ENCODE measurements around the gene SRP54. TPM values are rescaled to one million over a fixed set of nuclear protein-coding genes. Genes with fewer than 3 reads are reported as not detected.

Gene SRP54
- total RNA-seq, 1 donor from 2014 or later, result 74.0 TPM

- Histone ChIP-seq H3K36me3 (ENCODE audit: insufficient read depth, low read length) (no peaks in the 10 kb centered on the region), H3K27ac (ENCODE audit: low read depth, low read length) (no peak overlapping the region), H4K20me1 (ENCODE audit: insufficient read depth, low read length) (no peaks in the 10 kb centered on the region), H3K4me3 (ENCODE audit: insufficient read depth, low read depth, low read length) (no peak overlapping the region), H3K4me2 (ENCODE audit: low read length) (no peak overlapping the region), H3K79me2 (ENCODE audit: insufficient read depth, low read length) (no peaks in the 10 kb centered on the region), H3K9ac (ENCODE audit: low read length) (no peak overlapping the region), H3K9me3 (ENCODE audit: insufficient read depth, low read depth, low read length) (no peaks in the 10 kb centered on the region), H3K4me1 (ENCODE audit: insufficient read depth, low read length) (no peaks in the 10 kb centered on the region), H3K27me3 (ENCODE audit: insufficient read depth, low read length) (no peaks in the 10 kb centered on the region), H2AFZ (ENCODE audit: low read depth, low read length) (no peak overlapping the region)
- Mint-ChIP-seq H3K9me3 (ENCODE audit: unreplicated experiment) (peaks cover 7% of the 10 kb centered on the region), H3K4me3 (ENCODE audit: unreplicated experiment) (no peak overlapping the region), H3K4me1 (ENCODE audit: low read depth, unreplicated experiment) (no peaks in the 10 kb centered on the region), H3K36me3 (ENCODE audit: low read depth, unreplicated experiment) (peaks cover 15% of the 10 kb centered on the region), H3K27me3 (ENCODE audit: low read depth, unreplicated experiment) (no peaks in the 10 kb centered on the region), H3K27ac (ENCODE audit: unreplicated experiment) (no peak overlapping the region)
- DNase-seq (ENCODE audit: low read depth) (no peak), FAIRE-seq (no peak)
- TF ChIP-seq CTCF (IDR thresholded peaks at IDR 0.05; ENCODE audit: insufficient read depth, low read depth, low read length), result no peak
- no peak for TF ChIP-seq EZH2 (IDR thresholded peaks at IDR 0.05; ENCODE audit: insufficient read depth, low read length)
These were observed 38.0 kb upstream of the SRP54 start for GRCh38 chr14:34944744-34945143.

GRCh38 chr14:34946699-34947098 lies 36.1 kb upstream of the SRP54 start:
- no peak overlapping the region for H3K4me2 ChIP-seq (ENCODE audit: low read length)
- Mint-ChIP-seq H3K4me3 (ENCODE audit: unreplicated experiment) (no peak overlapping the region), H3K36me3 (ENCODE audit: low read depth, unreplicated experiment) (peaks cover 13% of the 10 kb centered on the region), H3K9me3 (ENCODE audit: unreplicated experiment) (peaks cover 7% of the 10 kb centered on the region), H3K27ac (ENCODE audit: unreplicated experiment) (no peak overlapping the region), H3K27me3 (ENCODE audit: low read depth, unreplicated experiment) (no peaks in the 10 kb centered on the region), H3K4me1 (ENCODE audit: low read depth, unreplicated experiment) (no peaks in the 10 kb centered on the region)
- no peak overlapping the region for H3K27ac ChIP-seq (ENCODE audit: low read depth, low read length)
- no peak overlapping the region for H3K4me3 ChIP-seq (ENCODE audit: insufficient read depth, low read depth, low read length)
- no peaks in the 10 kb centered on the region for H3K4me1 ChIP-seq (ENCODE audit: insufficient read depth, low read length)
- no peaks in the 10 kb centered on the region for H3K79me2 ChIP-seq (ENCODE audit: insufficient read depth, low read length)
- H3K9me3 ChIP-seq (ENCODE audit: insufficient read depth, low read depth, low read length), result no peaks in the 10 kb centered on the region
- H4K20me1 ChIP-seq (ENCODE audit: insufficient read depth, low read length), result no peaks in the 10 kb centered on the region
- FAIRE-seq (no peak), DNase-seq (ENCODE audit: low read depth) (no peak)
- no peak overlapping the region for H3K9ac ChIP-seq (ENCODE audit: low read length)
- H2AFZ ChIP-seq (ENCODE audit: low read depth, low read length), result no peak overlapping the region
- no peaks in the 10 kb centered on the region for H3K27me3 ChIP-seq (ENCODE audit: insufficient read depth, low read length)
- TF ChIP-seq EZH2 (IDR thresholded peaks at IDR 0.05; ENCODE audit: insufficient read depth, low read length) (no peak), CTCF (IDR thresholded peaks at IDR 0.05; ENCODE audit: insufficient read depth, low read depth, low read length) (no peak)
- no peaks in the 10 kb centered on the region for H3K36me3 ChIP-seq (ENCODE audit: insufficient read depth, low read length)

GRCh38 chr14:34951286-34951685 lies 31.5 kb upstream of the SRP54 start:
- Histone ChIP-seq H3K9me3 (ENCODE audit: insufficient read depth, low read depth, low read length) (no peaks in the 10 kb centered on the region), H3K4me2 (ENCODE audit: low read length) (no peak overlapping the region), H3K9ac (ENCODE audit: low read length) (no peak overlapping the region), H2AFZ (ENCODE audit: low read depth, low read length) (no peak overlapping the region), H3K4me1 (ENCODE audit: insufficient read depth, low read length) (no peaks in the 10 kb centered on the region), H3K4me3 (ENCODE audit: insufficient read depth, low read depth, low read length) (no peak overlapping the region), H3K79me2 (ENCODE audit: insufficient read depth, low read length) (no peaks in the 10 kb centered on the region), H4K20me1 (ENCODE audit: insufficient read depth, low read length) (no peaks in the 10 kb centered on the region), H3K27ac (ENCODE audit: low read depth, low read length) (no peak overlapping the region), H3K36me3 (ENCODE audit: insufficient read depth, low read length) (no peaks in the 10 kb centered on the region), H3K27me3 (ENCODE audit: insufficient read depth, low read length) (no peaks in the 10 kb centered on the region)
- Mint-ChIP-seq H3K27ac (ENCODE audit: unreplicated experiment) (no peak overlapping the region), H3K36me3 (ENCODE audit: low read depth, unreplicated experiment) (peaks cover 4% of the 10 kb centered on the region), H3K27me3 (ENCODE audit: low read depth, unreplicated experiment) (no peaks in the 10 kb centered on the region), H3K9me3 (ENCODE audit: unreplicated experiment) (no peaks in the 10 kb centered on the region), H3K4me1 (ENCODE audit: low read depth, unreplicated experiment) (no peaks in the 10 kb centered on the region), H3K4me3 (ENCODE audit: unreplicated experiment) (no peak overlapping the region)
- FAIRE-seq (no peak), DNase-seq (ENCODE audit: low read depth) (peak; percentile 30)
- TF ChIP-seq EZH2 (IDR thresholded peaks at IDR 0.05; ENCODE audit: insufficient read depth, low read length) (no peak), CTCF (IDR thresholded peaks at IDR 0.05; ENCODE audit: insufficient read depth, low read depth, low read length) (no peak)
